Caco-2 (cell line): ENCODE data around the gene SH3BP5L. TPM values are rescaled to one million over a fixed set of nuclear protein-coding genes. Genes with fewer than 3 reads are reported as not detected.

Experiments
- BruUV-seq: library from RNA; stranded (reverse); fragments of 400-500 nt; replicated peaks from 2 replicates; lab custom pipeline; 2021; lab: Mats Ljungman, UMichigan
- CTCF ChIA-PET: fragments of 300-600 bp; sonication (Branson Sonifier 250); formaldehyde crosslinking; loops from one replicate; lab custom pipeline; 2022; ENCODE audit warnings: antibody characterized with exemption; lab: Charles Lee
- POLR2A ChIA-PET: fragments of 300-600 bp; sonication (Branson Sonifier 250); formaldehyde crosslinking; loops from one replicate; lab custom pipeline; 2022; ENCODE audit warnings: antibody characterized with exemption; lab: Charles Lee
- DNase-seq, 2 experiments: peaks; one replicate each; pipeline versions ENCODE4 v3.0.0 to v3.0.0-alpha.2; 2020 to 2022
- H3K27me3 ChIP-seq: replicated peaks from 2 replicates; pipeline ENCODE4 v1.6.0; 2011; ENCODE audit warnings: low read length; ENCODE audit not compliant: control insufficient read depth, insufficient read depth
- H3K36me3 ChIP-seq: 2 replicates; pipeline ENCODE4 v1.5.1; 2011; ENCODE audit warnings: low read length; ENCODE audit not compliant: control insufficient read depth, insufficient read depth
- H3K4me1 ChIP-seq: fragments of 250-450 bp; sonication (Bioruptor Pico); 2 replicates; pipeline ENCODE4 v1.5.1; 2020; ENCODE audit warnings: mild to moderate bottlenecking
- H3K4me3 ChIP-seq: 2 replicates; pipeline ENCODE4 v1.5.1; 2011; ENCODE audit warnings: low read depth, mild to moderate bottlenecking, control low read depth, low read length
- H3K9me3 ChIP-seq: fragments of 250-450 bp; sonication (Bioruptor Pico); 2 replicates; pipeline ENCODE4 v1.5.1; 2020; ENCODE audit warnings: mild to moderate bottlenecking, moderate library complexity
- H3K27ac Mint-ChIP-seq: one replicate; pipeline ENCODE4 v1.8.0; 2022; ENCODE audit warnings: mixed read lengths; ENCODE audit not compliant: unreplicated experiment
- H3K27me3 Mint-ChIP-seq: one replicate; pipeline ENCODE4 v1.8.0; 2022; ENCODE audit warnings: mixed read lengths; ENCODE audit not compliant: insufficient read depth, unreplicated experiment
- H3K36me3 Mint-ChIP-seq: one replicate; pipeline ENCODE4 v1.8.0; 2022; ENCODE audit warnings: mild to moderate bottlenecking, mixed read lengths; ENCODE audit not compliant: insufficient read depth, unreplicated experiment
- H3K4me1 Mint-ChIP-seq: one replicate; pipeline ENCODE4 v1.8.0; 2022; ENCODE audit warnings: low read depth, mixed read lengths; ENCODE audit not compliant: unreplicated experiment
- H3K4me3 Mint-ChIP-seq: one replicate; pipeline ENCODE4 v1.8.0; 2022; ENCODE audit warnings: mild to moderate bottlenecking, moderate library complexity, mixed read lengths; ENCODE audit not compliant: unreplicated experiment
- H3K9me3 Mint-ChIP-seq: one replicate; pipeline ENCODE4 v1.8.0; 2022; ENCODE audit warnings: mixed read lengths; ENCODE audit not compliant: unreplicated experiment
- CTCF ChIP-seq, 2 experiments: fragments of 200-600 bp in 1 of 2; IDR thresholded peaks; 1 replicate in 1 of 2; 2 replicates in 1 of 2; pipeline versions ENCODE4 v1.5.1 to v1.8.0; 2011 to 2022; ENCODE audit warnings: antibody characterized with exemption in 1 of 2, control low read depth in 1 of 2, inconsistent platforms in 1 of 2, low read depth in 1 of 2, low read length in 1 of 2, mild to moderate bottlenecking in 1 of 2, moderate library complexity in 1 of 2; ENCODE audit not compliant: insufficient read depth in 1 of 2, severe bottlenecking in 1 of 2, unreplicated experiment in 1 of 2
- intact Hi-C: fragments of 100-400 bp; cut with micrococcal nuclease; formaldehyde crosslinking; loops from one replicate; pipeline ENCODE4 v1.10.0; 2022; ENCODE audit not compliant: unreplicated experiment
- microRNA-seq: library from miRNA; unstranded; fragments of <30 nt; microRNA quantifications from one replicate; pipeline ENCODE4 v1.2.0, GENCODE V29; 2022
- total RNA-seq: library from RNA; stranded (reverse); gene quantifications from 2 replicates; pipeline ENCODE4 v1.2.3, GENCODE V29; 2022

SH3BP5L gene
- total RNA-seq, 1 experiment from 2014 or later, result 21.3 TPM

GRCh38 chr1:248776991-248777390 is 48.7 kb downstream of the SH3BP5L start:
- Mint-ChIP-seq H3K27ac (no peak overlapping the region), H3K9me3 (peaks cover 33% of the 10 kb centered on the region), H3K4me1 (peaks cover 7% of the 10 kb centered on the region), H3K27me3 (no peaks in the 10 kb centered on the region), H3K4me3 (no peak overlapping the region), H3K36me3 (no peaks in the 10 kb centered on the region)
- no TSS peak for BruUV-seq
- intact Hi-C loops, result no loop called here
- no peak overlapping the region for H3K4me3 ChIP-seq
- ChIA-PET POLR2A (no interaction called here), CTCF (no interaction called here)
- no peak for DNase-seq
- no peaks in the 10 kb centered on the region for H3K4me1 ChIP-seq
- peaks cover 13% of the 10 kb centered on the region; the same call in 1 of the 2 replicates for H3K9me3 ChIP-seq
- TF ChIP-seq CTCF (IDR thresholded peaks at IDR 0.05; ENCODE audit: insufficient read depth in 1 of 2, low read depth in 1 of 2, low read length in 1 of 2, severe bottlenecking in 1 of 2, unreplicated experiment in 1 of 2), result no peak
- H3K36me3 ChIP-seq, result no peaks in the 10 kb centered on the region
- H3K27me3 ChIP-seq, result no peaks in the 10 kb centered on the region

- no peaks in the 10 kb centered on the region for H3K27me3 Mint-ChIP-seq
- intact Hi-C loops, result no loop called here
- H3K4me1 ChIP-seq, result no peaks in the 10 kb centered on the region
- peaks cover 17% of the 10 kb centered on the region for H3K9me3 Mint-ChIP-seq
- no peak overlapping the region for H3K4me3 Mint-ChIP-seq
- no peaks in the 10 kb centered on the region for H3K36me3 Mint-ChIP-seq
- H3K27ac Mint-ChIP-seq, result no peak overlapping the region
- no peak for TF ChIP-seq CTCF (IDR thresholded peaks at IDR 0.05; ENCODE audit: insufficient read depth in 1 of 2, low read depth in 1 of 2, low read length in 1 of 2, severe bottlenecking in 1 of 2, unreplicated experiment in 1 of 2)
- H3K27me3 ChIP-seq, result no peaks in the 10 kb centered on the region
- no peak overlapping the region for H3K4me3 ChIP-seq
- peak in 1 of 2 experiments; percentile 20 for DNase-seq
- peaks cover 7% of the 10 kb centered on the region for H3K4me1 Mint-ChIP-seq
- POLR2A ChIA-PET, result no interaction called here
- BruUV-seq, result no TSS peak
- 0 out of 2 replicates have a peak, but pooled peaks cover 6% of the 10 kb centered on the region for H3K9me3 ChIP-seq
- H3K36me3 ChIP-seq, result no peaks in the 10 kb centered on the region
- CTCF ChIA-PET, result no interaction called here
These were observed 50.3 kb downstream of the SH3BP5L start for GRCh38 chr1:248775441-248775840.

Small RNA genes lying within 50 kb of the gene (microRNA-seq; reads per million reads assigned to microRNA genes)
- not detected for gene MIR3124

Other genes with a start within 250 kb of the SH3BP5L start
- gene OR2T10, start 228.2 kb downstream of the SH3BP5L start, total RNA-seq, result not detected in 2 replicates
- gene OR2T11, start 190.8 kb downstream of the SH3BP5L start, total RNA-seq, result not detected in 2 replicates
- gene OR2T35, start 180.6 kb downstream of the SH3BP5L start, total RNA-seq, result not detected in 2 replicates
- gene OR2T27, start 170.4 kb downstream of the SH3BP5L start, total RNA-seq, result not detected in 2 replicates
- gene OR14I1, start 123.1 kb downstream of the SH3BP5L start, total RNA-seq, result not detected in 2 replicates
- gene LYPD8, start 70.2 kb downstream of the SH3BP5L start, total RNA-seq, result not detected in 2 replicates
- 27.3 and 29.1 TPM in 2 replicates for gene ZNF672, start 12.3 kb upstream of the SH3BP5L start, total RNA-seq
- gene ZNF692, start 33.2 kb upstream of the SH3BP5L start, total RNA-seq, result 48.5 and 58.4 TPM in 2 replicates
- gene PGBD2, start 80.3 kb upstream of the SH3BP5L start, total RNA-seq, result 6.7 and 7.0 TPM in 2 replicates